ENCODE results near the gene THY1. TPM values are rescaled to one million over a fixed set of nuclear protein-coding genes. Genes with fewer than 3 reads are reported as not detected.

The THY1 gene
- total RNA-seq, 2 experiments from 2014 or later: not detected

- no peak overlapping the region for H3K4me2 ChIP-seq (ENCODE audit: low read length)
Measured at GRCh38 chr11:119436711-119437110, 13.7 kb upstream of the THY1 start.

DNA sequence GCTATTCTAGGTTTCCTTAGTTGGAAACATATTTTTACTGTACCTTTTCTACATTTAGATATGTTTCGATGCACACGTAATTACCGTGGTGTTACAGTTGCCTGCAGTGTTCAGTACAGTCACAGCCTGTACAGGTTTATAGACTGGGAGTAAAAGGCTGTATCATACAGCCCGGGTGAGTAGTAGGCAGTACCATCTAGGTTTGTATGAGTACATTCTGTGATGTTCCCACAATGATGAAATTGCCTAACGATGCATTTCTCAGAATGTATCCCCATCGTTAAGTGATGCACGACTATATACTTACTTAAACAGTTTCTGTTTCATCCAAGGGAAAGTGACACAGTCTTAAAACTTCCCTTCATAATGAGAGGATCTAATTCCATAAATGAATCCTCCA lies 13.1 kb upstream of the THY1 start:
- no peak for DNase-seq (ENCODE audit: low spot score)
- Histone ChIP-seq H3K4me2 (ENCODE audit: low read length) (no peak overlapping the region), H3K4me3 (ENCODE audit: low read depth, low read length, poor library complexity, severe bottlenecking) (no peak overlapping the region), H3K79me2 (ENCODE audit: insufficient read depth, low read depth, low read length) (no peaks in the 10 kb centered on the region), H3K4me1 (ENCODE audit: insufficient read depth, low read length, poor library complexity, severe bottlenecking) (peaks cover 25% of the 10 kb centered on the region), H3K9me3 (ENCODE audit: low read length) (no peaks in the 10 kb centered on the region), H2AFZ (ENCODE audit: low read length) (no peak overlapping the region), H4K20me1 (ENCODE audit: insufficient read depth, low read length) (no peaks in the 10 kb centered on the region), H3K27ac (ENCODE audit: low read depth, low read length, poor library complexity, severe bottlenecking) (no peak overlapping the region), H3K9me2 (ENCODE audit: insufficient read depth, low read length) (no peaks in the 10 kb centered on the region), H3K36me3 (ENCODE audit: insufficient read depth, low read length) (no peaks in the 10 kb centered on the region)
- ChIA-PET POLR2A (no interaction called here), CTCF (ENCODE audit: unreplicated experiment) (no interaction called here)
- BruUV-seq (replicated peaks): no TSS peak
- intact Hi-C loops (cut with micrococcal nuclease; ENCODE audit: unreplicated experiment): no loop called here
- TF ChIP-seq EZH2phosphoT487 (IDR thresholded peaks at IDR 0.05; ENCODE audit: borderline replicate concordance, low read depth, low read length) (no peak), CTCF (conservative IDR thresholded peaks at IDR 0.05; ENCODE audit: low read length) (no peak)

More at GRCh38 chr11:119436711-119437110, 13.7 kb upstream of the THY1 start:
- CTCF ChIA-PET (ENCODE audit: unreplicated experiment): no interaction called here
- intact Hi-C loops (cut with micrococcal nuclease; ENCODE audit: unreplicated experiment): no loop called here
- Histone ChIP-seq H3K4me1 (ENCODE audit: insufficient read depth, low read length, poor library complexity, severe bottlenecking) (peaks cover 31% of the 10 kb centered on the region), H4K20me1 (ENCODE audit: insufficient read depth, low read length) (no peaks in the 10 kb centered on the region), H3K9me3 (ENCODE audit: low read length) (no peaks in the 10 kb centered on the region), H2AFZ (ENCODE audit: low read length) (no peak overlapping the region), H3K36me3 (ENCODE audit: insufficient read depth, low read length) (no peaks in the 10 kb centered on the region), H3K27ac (ENCODE audit: low read depth, low read length, poor library complexity, severe bottlenecking) (no peak overlapping the region), H3K4me3 (ENCODE audit: low read depth, low read length, poor library complexity, severe bottlenecking) (no peak overlapping the region), H3K9me2 (ENCODE audit: insufficient read depth, low read length) (no peaks in the 10 kb centered on the region), H3K79me2 (ENCODE audit: insufficient read depth, low read depth, low read length) (no peaks in the 10 kb centered on the region)
- TF ChIP-seq CTCF (conservative IDR thresholded peaks at IDR 0.05; ENCODE audit: low read length) (no peak), EZH2phosphoT487 (IDR thresholded peaks at IDR 0.05; ENCODE audit: borderline replicate concordance, low read depth, low read length) (no peak)
- no TSS peak for BruUV-seq (replicated peaks)
- no peak for DNase-seq (ENCODE audit: low spot score)
- POLR2A ChIA-PET: no interaction called here

- BruUV-seq (replicated peaks): no TSS peak
- H3K4me1 ChIP-seq (ENCODE audit: insufficient read depth, low read length, poor library complexity, severe bottlenecking): peaks cover 17% of the 10 kb centered on the region
- H3K9me2 ChIP-seq (ENCODE audit: insufficient read depth, low read length): no peaks in the 10 kb centered on the region
- no peak overlapping the region for H3K4me2 ChIP-seq (ENCODE audit: low read length)
- intact Hi-C loops (cut with micrococcal nuclease; ENCODE audit: unreplicated experiment): no loop called here
- no peaks in the 10 kb centered on the region for H3K79me2 ChIP-seq (ENCODE audit: insufficient read depth, low read depth, low read length)
- H3K9me3 ChIP-seq (ENCODE audit: low read length): no peaks in the 10 kb centered on the region
- H3K36me3 ChIP-seq (ENCODE audit: insufficient read depth, low read length): no peaks in the 10 kb centered on the region
- POLR2A ChIA-PET: interaction anchor here (0.5 to 0.9 kb wide), 3 partner anchors 31 to 43 kb away, joined by 3 to 7 read pairs (median 3); no protein-coding TSS in a partner anchor
- H2AFZ ChIP-seq (ENCODE audit: low read length): no peak overlapping the region
- TF ChIP-seq CTCF (conservative IDR thresholded peaks at IDR 0.05; ENCODE audit: low read length) (no peak), EZH2phosphoT487 (IDR thresholded peaks at IDR 0.05; ENCODE audit: borderline replicate concordance, low read depth, low read length) (no peak)
- no peak overlapping the region for H3K27ac ChIP-seq (ENCODE audit: low read depth, low read length, poor library complexity, severe bottlenecking)
- H4K20me1 ChIP-seq (ENCODE audit: insufficient read depth, low read length): no peaks in the 10 kb centered on the region
- no peak for DNase-seq (ENCODE audit: low spot score)
- no peak overlapping the region for H3K4me3 ChIP-seq (ENCODE audit: low read depth, low read length, poor library complexity, severe bottlenecking)
- CTCF ChIA-PET (ENCODE audit: unreplicated experiment): no interaction called here
Measured at GRCh38 chr11:119434591-119435330, 11.8 kb upstream of the THY1 start.

Measured in OCI-LY7 (cell line).